ENCODE results near the gene C15orf40. TPM values are rescaled to one million over a fixed set of nuclear protein-coding genes. Genes with fewer than 3 reads are reported as not detected.

C15orf40 gene
- total and polyA plus RNA-seq, 9 of the 15 experiments (the other 6 are each of a cell fraction or from before 2014, with no cell fraction given): 15.9 to 52.0 (median 27.0) TPM

DNA sequence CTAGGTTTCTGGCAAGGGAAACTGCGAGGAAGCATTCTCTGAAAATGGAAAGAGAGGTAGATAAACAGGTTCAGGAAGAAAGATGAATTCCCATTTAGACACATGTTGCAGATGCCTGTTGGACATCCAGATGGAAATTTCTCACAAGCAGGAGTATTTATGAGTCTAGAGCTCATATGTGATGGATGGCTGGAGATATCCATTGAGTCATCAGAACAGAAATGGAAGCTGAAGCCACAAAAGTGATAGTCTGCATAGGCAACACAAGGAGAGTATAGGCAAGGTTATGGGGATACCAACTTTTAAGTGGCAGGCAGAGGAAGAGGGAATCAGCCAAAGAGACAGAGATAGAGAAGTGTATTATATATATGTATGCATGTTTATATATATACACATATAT, 31.7 kb downstream of the C15orf40 start:
- no TSS peak for BruUV-seq (replicated peaks)
- CTCF ChIA-PET (ENCODE audit: low intra/inter-chr PET ratio): no interaction called here
- Histone ChIP-seq H2AFZ (ENCODE audit: low read depth, low read length) (no peak overlapping the region), H3K4me3 (no peak overlapping the region), H3K36me3 (ENCODE audit: control insufficient read depth, insufficient read depth, low read length) (no peaks in the 10 kb centered on the region; the same call in 2 of the 3 replicates), H3K27ac (ENCODE audit: extremely low read depth, low read depth, low read length) (no peak overlapping the region), H3K9ac (ENCODE audit: insufficient read depth in 1 of 2, low read depth in 2 of 2, low read length in 2 of 2) (no peak overlapping the region), H3K9me1 (ENCODE audit: control insufficient read depth, insufficient read depth, low read length) (no peaks in the 10 kb centered on the region), H3K79me2 (ENCODE audit: control insufficient read depth, insufficient read depth, low read length) (no peaks in the 10 kb centered on the region), H4K20me1 (replicated peaks; ENCODE audit: control insufficient read depth, insufficient read depth, low read length) (no peaks in the 10 kb centered on the region), H3K4me2 (ENCODE audit: insufficient read depth, low read length) (no peak overlapping the region), H3K27me3 (ENCODE audit: control insufficient read depth in 2 of 2, insufficient read depth in 2 of 2, low read length in 2 of 2) (no peaks in the 10 kb centered on the region), H3K9me3 (replicated peaks; ENCODE audit: control insufficient read depth, insufficient read depth, low read depth, low read length) (no peaks in the 10 kb centered on the region), H3K4me1 (replicated peaks in 1 of 2; ENCODE audit: control insufficient read depth in 2 of 2, insufficient read depth in 2 of 2, low read length in 2 of 2) (no peaks in the 10 kb centered on the region)
- no peak for ATAC-seq
- FAIRE-seq: no peak
- DNase-seq (ENCODE audit: extremely low read depth in 1 of 4, low spot score in 3 of 4): no peak
- in situ Hi-C loops (cut with MboI): loop anchor here (10.0 kb wide), 1 partner anchor 125 kb away; no protein-coding TSS in a partner anchor
- 8% methylated on average over 1 of the region's 1 CpG for WGBS (ENCODE audit: insufficient coverage, low coverage, missing lambda C conversion rate)
- POLR2A ChIA-PET: no interaction called here
- intact Hi-C loops (cut with micrococcal nuclease): no loop called here
- TF ChIP-seq RBFOX2 (IDR thresholded peaks at IDR 0.05; ENCODE audit: low read depth, low read length) (no peak), ETS1 (conservative IDR thresholded peaks at IDR 0.05; ENCODE audit: control insufficient read depth, low read depth, low read length) (no peak), ZNF407 (IDR thresholded peaks at IDR 0.05; ENCODE audit: low read depth) (no peak), MAFG (tag; conservative IDR thresholded peaks at IDR 0.05) (no peak), SRF (CRISPR knock-in tag; IDR thresholded peaks at IDR 0.05) (no peak), TSHZ1 (CRISPR knock-in tag; IDR thresholded peaks at IDR 0.05) (no peak), BHLHE40 (IDR thresholded peaks at IDR 0.05; ENCODE audit: low read length) (no peak), CCNT2 (IDR thresholded peaks at IDR 0.05; ENCODE audit: borderline replicate concordance, extremely low read depth, insufficient read length, low read depth, low read length) (no peak)

Measured in K562 (cell line).